ENCODE data around the gene NELL1.

Gene NELL1

GRCh38 chr11:21465203-21465602, 795.8 kb downstream of the NELL1 start:
- TF ChIP-seq ZNF384 (IDR thresholded peaks at IDR 0.05) (no peak), SP1 (IDR thresholded peaks at IDR 0.05) (no peak), L3MBTL2 (conservative IDR thresholded peaks at IDR 0.05) (no peak), CTBP1 (IDR thresholded peaks at IDR 0.05; ENCODE audit: borderline replicate concordance) (no peak), FOXM1 (IDR thresholded peaks at IDR 0.05; ENCODE audit: borderline replicate concordance) (no peak), BHLHE40 (IDR thresholded peaks at IDR 0.05; ENCODE audit: borderline replicate concordance) (no peak), FOXA1 (IDR thresholded peaks at IDR 0.05) (no peak), TARDBP (IDR thresholded peaks at IDR 0.05) (no peak), NFRKB (IDR thresholded peaks at IDR 0.05) (no peak), LEF1 (IDR thresholded peaks at IDR 0.05; ENCODE audit: borderline replicate concordance) (no peak), SUZ12 (IDR thresholded peaks at IDR 0.05) (no peak), FOXK2 (IDR thresholded peaks at IDR 0.05) (no peak), PKNOX1 (IDR thresholded peaks at IDR 0.05) (no peak), ARNT (IDR thresholded peaks at IDR 0.05) (no peak), ELF4 (IDR thresholded peaks at IDR 0.05) (no peak), HDGF (IDR thresholded peaks at IDR 0.05; ENCODE audit: borderline replicate concordance) (no peak)
- CTCF ChIA-PET, result no interaction called here
- no peak for DNase-seq (ENCODE audit: extremely low spot score)
- POLR2A ChIA-PET, result no interaction called here

- TF ChIP-seq ARNT (IDR thresholded peaks at IDR 0.05), result no peak
- no peak for TF ChIP-seq FOXK2 (IDR thresholded peaks at IDR 0.05)
- no peak for TF ChIP-seq ELF4 (IDR thresholded peaks at IDR 0.05)
- TF ChIP-seq SP1 (IDR thresholded peaks at IDR 0.05), result no peak
- no peak for TF ChIP-seq HDGF (IDR thresholded peaks at IDR 0.05; ENCODE audit: borderline replicate concordance)
- TF ChIP-seq FOXA1 (IDR thresholded peaks at IDR 0.05), result no peak
- no peak for TF ChIP-seq ZNF384 (IDR thresholded peaks at IDR 0.05)
- no peak for TF ChIP-seq LEF1 (IDR thresholded peaks at IDR 0.05; ENCODE audit: borderline replicate concordance)
- no peak for TF ChIP-seq BHLHE40 (IDR thresholded peaks at IDR 0.05; ENCODE audit: borderline replicate concordance)
- no peak for TF ChIP-seq TARDBP (IDR thresholded peaks at IDR 0.05)
- TF ChIP-seq PKNOX1 (IDR thresholded peaks at IDR 0.05), result no peak
- no peak for TF ChIP-seq SUZ12 (IDR thresholded peaks at IDR 0.05)
- TF ChIP-seq NFRKB (IDR thresholded peaks at IDR 0.05), result no peak
- TF ChIP-seq CTBP1 (IDR thresholded peaks at IDR 0.05; ENCODE audit: borderline replicate concordance), result no peak
- no peak for TF ChIP-seq L3MBTL2 (conservative IDR thresholded peaks at IDR 0.05)
- TF ChIP-seq FOXM1 (IDR thresholded peaks at IDR 0.05; ENCODE audit: borderline replicate concordance), result no peak
- no peak for DNase-seq (ENCODE audit: extremely low spot score)
- ChIA-PET CTCF (no interaction called here), POLR2A (no interaction called here)
These were observed 796.5 kb downstream of the NELL1 start for GRCh38 chr11:21465920-21466319.

DNA sequence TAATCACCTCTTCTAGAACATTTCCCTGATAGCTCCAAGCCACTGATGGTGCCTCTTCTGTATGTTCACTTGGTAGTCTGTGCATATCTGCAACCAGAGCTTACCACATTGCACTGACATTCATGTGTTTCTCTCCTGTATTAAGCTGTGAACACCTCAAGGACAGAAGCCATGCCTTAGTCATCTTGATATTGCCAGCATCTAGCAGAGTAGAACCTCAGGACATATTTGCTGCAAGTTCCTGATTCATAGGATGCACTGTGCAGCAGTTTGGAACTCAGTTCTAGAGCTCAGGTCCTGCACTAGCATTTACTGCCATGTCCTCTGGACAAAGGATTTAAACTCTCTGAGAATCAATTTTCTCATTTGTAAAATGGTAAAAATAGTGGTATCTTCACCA, 801.1 kb downstream of the NELL1 start:
- TF ChIP-seq TARDBP (IDR thresholded peaks at IDR 0.05) (no peak), BHLHE40 (IDR thresholded peaks at IDR 0.05; ENCODE audit: borderline replicate concordance) (no peak), ARNT (IDR thresholded peaks at IDR 0.05) (no peak), CTBP1 (IDR thresholded peaks at IDR 0.05; ENCODE audit: borderline replicate concordance) (no peak), NFRKB (IDR thresholded peaks at IDR 0.05) (no peak), ELF4 (IDR thresholded peaks at IDR 0.05) (no peak), ZNF384 (IDR thresholded peaks at IDR 0.05) (no peak), L3MBTL2 (conservative IDR thresholded peaks at IDR 0.05) (no peak), PKNOX1 (IDR thresholded peaks at IDR 0.05) (no peak), HDGF (IDR thresholded peaks at IDR 0.05; ENCODE audit: borderline replicate concordance) (no peak), LEF1 (IDR thresholded peaks at IDR 0.05; ENCODE audit: borderline replicate concordance) (no peak), SP1 (IDR thresholded peaks at IDR 0.05) (no peak)
- POLR2A ChIA-PET, result no interaction called here
- CTCF ChIA-PET, result no interaction called here
- DNase-seq (ENCODE audit: extremely low spot score), result no peak

GRCh38 chr11:21472261-21472660, 802.9 kb downstream of the NELL1 start:
- CTCF ChIA-PET, result no interaction called here
- no peak for DNase-seq (ENCODE audit: extremely low spot score)
- POLR2A ChIA-PET, result no interaction called here
- TF ChIP-seq ZNF384 (IDR thresholded peaks at IDR 0.05) (no peak), CTBP1 (IDR thresholded peaks at IDR 0.05; ENCODE audit: borderline replicate concordance) (no peak), ELF4 (IDR thresholded peaks at IDR 0.05) (no peak), FOXK2 (IDR thresholded peaks at IDR 0.05) (no peak), ARNT (IDR thresholded peaks at IDR 0.05) (no peak)

- TF ChIP-seq ARNT (IDR thresholded peaks at IDR 0.05) (no peak), ZNF384 (IDR thresholded peaks at IDR 0.05) (no peak), LEF1 (IDR thresholded peaks at IDR 0.05; ENCODE audit: borderline replicate concordance) (no peak), SUZ12 (IDR thresholded peaks at IDR 0.05) (no peak), FOXA1 (IDR thresholded peaks at IDR 0.05) (no peak), ELF4 (IDR thresholded peaks at IDR 0.05) (no peak)
- POLR2A ChIA-PET, result no interaction called here
These were observed 805.1 kb downstream of the NELL1 start for GRCh38 chr11:21474529-21474928.

DNA sequence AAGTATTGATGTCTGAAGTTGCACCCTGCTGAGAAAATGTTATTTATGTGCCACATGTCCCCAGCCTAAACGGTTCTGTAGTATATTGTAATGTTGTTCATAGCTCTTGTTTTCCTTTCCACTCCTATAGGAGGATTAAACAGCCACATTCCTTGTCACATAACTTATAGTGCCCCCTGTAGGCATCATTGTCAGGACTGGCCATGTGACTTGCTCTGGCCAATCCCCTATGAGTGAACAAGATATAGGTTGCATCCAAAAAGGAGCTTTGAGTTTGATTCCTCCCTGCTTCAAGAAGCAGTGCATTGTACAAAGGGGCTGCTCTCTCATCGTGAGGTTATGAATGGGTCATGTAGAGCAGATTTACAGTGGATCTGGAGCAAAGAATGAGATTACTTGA, 805.9 kb downstream of the NELL1 start:
- ChIA-PET CTCF (no interaction called here), POLR2A (no interaction called here)
- peak; percentile 7 for DNase-seq (ENCODE audit: extremely low spot score)
- TF ChIP-seq BHLHE40 (IDR thresholded peaks at IDR 0.05; ENCODE audit: borderline replicate concordance) (no peak), NFRKB (IDR thresholded peaks at IDR 0.05) (no peak), SP1 (IDR thresholded peaks at IDR 0.05) (no peak)

More at GRCh38 chr11:21474529-21474928, 805.1 kb downstream of the NELL1 start:
- CTCF ChIA-PET, result no interaction called here
- no peak for DNase-seq (ENCODE audit: extremely low spot score)

GRCh38 chr11:21476588-21476987, 807.2 kb downstream of the NELL1 start:
- no peak for DNase-seq (ENCODE audit: extremely low spot score)
- ChIA-PET POLR2A (no interaction called here), CTCF (no interaction called here)
- TF ChIP-seq SUZ12 (IDR thresholded peaks at IDR 0.05) (no peak), FOXK2 (IDR thresholded peaks at IDR 0.05) (no peak), SP1 (IDR thresholded peaks at IDR 0.05) (no peak), CTBP1 (IDR thresholded peaks at IDR 0.05; ENCODE audit: borderline replicate concordance) (no peak), FOXA1 (IDR thresholded peaks at IDR 0.05) (no peak), ARNT (IDR thresholded peaks at IDR 0.05) (no peak), BHLHE40 (IDR thresholded peaks at IDR 0.05; ENCODE audit: borderline replicate concordance) (no peak), FOXM1 (IDR thresholded peaks at IDR 0.05; ENCODE audit: borderline replicate concordance) (no peak), ELF4 (IDR thresholded peaks at IDR 0.05) (no peak), TARDBP (IDR thresholded peaks at IDR 0.05) (no peak), HDGF (IDR thresholded peaks at IDR 0.05; ENCODE audit: borderline replicate concordance) (no peak), PKNOX1 (IDR thresholded peaks at IDR 0.05) (no peak), LEF1 (IDR thresholded peaks at IDR 0.05; ENCODE audit: borderline replicate concordance) (no peak)

Measured in HEK293T (cell line).